Limb (tissue), 2 donors: Measurements from ENCODE around the gene RSBN1L.
A peak's percentile ranks its signal among the peaks of the same experiment; 100 is the strongest.
"Not testable (repeated sequence)": the region's sequence is repeated elsewhere in the genome, so short reads cannot be mapped to it uniquely, and the experiment has no call there.

Source experiments
- DNase-seq, 2 donors: peaks; one replicate each; pipeline ENCODE4 v3.0.0-alpha.2; 2016; ENCODE audit errors: extremely low spot score in 2 of 2

RSBN1L gene

GRCh38 chr7:77696057-77696642, at the start of gene RSBN1L:
TSS of gene RSBN1L (plus strand) at chr7:77696459. CDS start at chr7:77696470, 11 bp downstream.
- DNase-seq = peak; percentile 98 to 99

- no peak for DNase-seq
Measured at GRCh38 chr7:77648742-77649338, 47.4 kb upstream of the RSBN1L start.

DNA sequence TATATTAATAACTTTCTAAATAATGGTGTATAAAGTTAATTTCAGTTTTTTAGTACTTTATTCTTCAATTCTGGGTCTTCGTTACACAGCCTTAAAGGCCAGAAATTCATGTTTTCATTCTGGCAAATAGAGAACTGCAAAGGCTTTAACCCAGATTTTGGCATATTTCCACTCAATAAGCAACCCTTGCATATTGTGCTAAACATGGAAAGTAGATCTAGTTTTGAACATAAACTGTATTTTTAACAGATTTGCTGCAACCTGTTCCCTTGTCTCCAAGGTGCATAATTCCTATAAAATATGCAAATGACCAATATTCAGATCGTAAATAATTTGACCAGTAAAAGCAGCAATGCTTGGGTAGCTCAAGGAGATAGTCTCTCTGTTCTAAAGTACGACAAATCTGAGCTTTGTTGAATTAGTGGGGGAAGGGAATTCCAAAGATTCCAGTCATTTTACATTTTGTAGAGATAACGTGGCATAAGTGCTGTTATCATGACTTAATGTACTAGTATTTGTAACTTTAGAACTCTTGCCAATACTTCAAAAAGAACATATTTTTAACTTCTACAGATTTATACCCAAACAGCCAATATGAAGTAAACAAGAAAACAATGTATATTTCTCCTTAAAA, 46.4 kb upstream of the RSBN1L start:
- DNase-seq = no peak

- DNase-seq = peak in 1 of 2 donors; percentile 55
Measured at GRCh38 chr7:77651575-77652162, 44.6 kb upstream of the RSBN1L start.

DNA sequence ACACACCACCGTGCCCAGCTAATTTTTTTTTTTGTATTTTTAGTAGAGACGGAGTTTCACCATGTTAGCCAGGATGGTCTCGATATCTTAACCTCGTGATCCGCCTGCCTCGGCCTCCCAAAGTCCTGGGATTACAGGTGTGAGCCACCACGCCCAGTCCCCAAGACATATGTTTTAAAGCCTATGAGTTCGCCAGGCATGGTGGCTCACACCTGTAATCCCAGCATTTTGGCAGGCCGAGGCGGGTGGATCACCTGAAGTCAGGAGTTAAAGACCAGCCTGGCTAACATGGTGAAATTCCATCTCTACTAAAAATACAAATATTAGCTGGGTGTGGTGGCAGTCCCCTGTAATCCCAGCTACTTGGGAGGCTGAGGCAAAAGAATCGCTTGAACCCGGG, 43.4 kb upstream of the RSBN1L start:
- DNase-seq = not testable (repeated sequence)

GRCh38 chr7:77653572-77653971, 42.7 kb upstream of the RSBN1L start:
- DNase-seq = no peak

- no peak for DNase-seq
Measured at GRCh38 chr7:77655356-77655755, 40.9 kb upstream of the RSBN1L start.

- DNase-seq = no peak
Measured at GRCh38 chr7:77655836-77656455, 40.3 kb upstream of the RSBN1L start.

DNA sequence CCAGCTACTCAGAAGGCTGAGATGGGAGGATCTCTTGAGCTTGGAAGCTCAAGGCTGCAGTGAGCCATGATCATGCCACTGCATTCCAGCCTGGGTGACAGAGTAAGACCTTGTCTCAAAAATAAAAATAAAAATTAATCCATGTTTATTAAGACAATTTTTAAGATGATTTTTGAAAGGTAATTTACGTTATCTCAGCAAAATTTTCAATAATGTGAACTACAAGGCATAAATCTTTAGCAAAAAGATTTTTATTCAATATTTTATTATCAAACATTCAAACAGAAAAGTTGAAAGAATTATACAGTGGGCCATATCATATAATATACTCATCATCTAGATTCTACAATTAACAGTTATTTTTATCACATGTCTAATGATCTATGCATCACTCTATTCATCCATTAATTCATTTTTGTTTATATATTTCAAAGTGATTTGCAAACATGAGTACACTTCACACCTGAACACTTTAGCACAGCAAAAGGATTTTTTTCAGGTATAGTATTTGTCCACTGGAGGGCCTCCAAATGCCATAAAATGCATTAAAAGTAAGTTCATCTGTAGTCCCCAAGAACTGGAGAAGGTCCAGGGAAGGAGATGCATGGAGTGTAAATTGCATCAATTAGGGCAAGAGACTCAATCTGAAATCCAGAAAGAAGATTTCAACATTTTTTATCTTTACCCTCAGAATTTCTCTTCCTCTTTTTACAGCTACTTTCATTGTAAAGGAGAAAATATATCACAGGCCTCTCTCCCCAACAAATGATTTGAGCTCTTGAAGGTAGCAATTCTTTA, 38.6 kb upstream of the RSBN1L start:
- peak in 1 of 2 donors; percentile 38 for DNase-seq

- no peak for DNase-seq
Measured at GRCh38 chr7:77658928-77659327, 37.3 kb upstream of the RSBN1L start.

DNA sequence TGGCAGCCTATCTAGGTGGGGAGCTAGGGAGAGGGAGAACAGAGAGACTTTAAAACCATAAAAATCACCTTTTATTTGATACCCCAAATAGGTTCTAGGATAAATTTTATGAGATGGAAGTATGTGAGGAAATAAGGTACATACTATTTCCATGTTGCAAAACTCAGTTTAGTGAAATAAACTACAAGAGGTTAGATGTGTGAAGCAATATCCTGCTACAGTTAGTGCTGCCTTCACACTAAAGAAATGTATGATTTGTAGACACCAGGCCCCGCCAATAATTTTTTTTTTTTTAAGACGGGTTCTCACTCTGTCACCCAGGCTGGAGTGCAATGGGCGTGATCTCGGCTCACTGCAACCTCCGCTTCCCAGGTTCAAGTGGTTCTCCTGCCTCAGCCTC, 34.4 kb upstream of the RSBN1L start:
- no peak for DNase-seq

- no peak for DNase-seq
Measured at GRCh38 chr7:77662869-77663268, 33.4 kb upstream of the RSBN1L start.

DNA sequence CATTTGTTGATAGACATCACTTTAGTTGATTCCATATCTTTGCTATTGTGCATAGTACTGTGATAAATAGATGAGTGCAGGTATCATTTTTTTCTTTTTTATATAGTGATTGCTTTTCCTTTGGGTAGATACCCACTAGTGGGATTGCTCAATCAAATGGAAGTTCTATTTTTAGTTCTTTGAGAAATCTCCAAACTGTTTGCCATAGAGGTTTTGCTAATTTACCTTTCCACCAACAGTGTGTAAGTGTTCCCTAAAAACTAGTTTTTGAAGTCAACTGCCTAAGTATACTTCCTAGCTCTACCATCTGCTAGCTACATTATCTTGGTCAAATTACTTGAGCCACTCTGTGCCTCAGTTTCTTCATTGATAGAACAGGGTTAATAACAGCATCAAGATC, 31.5 kb upstream of the RSBN1L start:
- no peak for DNase-seq

DNA sequence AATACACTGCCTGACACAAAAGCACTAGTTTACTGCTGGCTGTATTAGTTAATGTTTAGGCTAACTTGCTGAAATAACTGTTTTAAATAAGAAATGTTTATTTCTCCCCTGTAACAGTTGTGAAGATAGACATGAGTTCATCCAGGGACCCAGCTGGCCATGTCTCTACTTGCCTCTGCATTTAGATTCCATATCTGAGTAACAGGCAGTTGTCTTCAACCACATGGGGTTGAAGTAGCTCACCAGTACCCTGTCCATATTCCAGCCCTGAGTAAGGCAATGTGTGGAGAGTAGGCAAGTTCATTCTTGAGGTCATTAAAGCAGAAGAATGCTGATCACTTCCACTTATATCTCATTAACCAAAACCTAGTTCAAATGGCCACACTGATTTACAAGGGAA, 31.1 kb upstream of the RSBN1L start:
- no peak for DNase-seq

- DNase-seq = no peak
Measured at GRCh38 chr7:77667459-77668086, 28.7 kb upstream of the RSBN1L start.

DNA sequence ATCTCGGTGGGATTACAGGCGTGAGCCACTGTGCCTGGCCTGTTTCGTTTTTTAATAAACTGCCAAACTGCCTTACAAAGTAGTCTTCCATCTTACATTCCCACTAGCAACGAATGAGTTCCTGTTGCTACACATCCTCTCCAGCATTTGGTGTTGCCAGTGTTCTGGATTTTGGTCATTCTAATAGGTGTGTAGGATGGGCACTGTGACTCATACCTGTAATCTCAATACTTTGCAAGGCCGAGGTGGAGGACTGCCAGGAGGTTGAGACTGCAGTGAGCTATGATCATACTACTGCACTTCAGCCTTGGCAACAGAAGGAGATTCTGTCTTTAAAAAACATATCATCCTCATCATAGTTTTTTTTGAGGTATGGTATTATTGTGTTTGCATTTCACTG, 21.4 kb upstream of the RSBN1L start:
- no peak for DNase-seq

DNA sequence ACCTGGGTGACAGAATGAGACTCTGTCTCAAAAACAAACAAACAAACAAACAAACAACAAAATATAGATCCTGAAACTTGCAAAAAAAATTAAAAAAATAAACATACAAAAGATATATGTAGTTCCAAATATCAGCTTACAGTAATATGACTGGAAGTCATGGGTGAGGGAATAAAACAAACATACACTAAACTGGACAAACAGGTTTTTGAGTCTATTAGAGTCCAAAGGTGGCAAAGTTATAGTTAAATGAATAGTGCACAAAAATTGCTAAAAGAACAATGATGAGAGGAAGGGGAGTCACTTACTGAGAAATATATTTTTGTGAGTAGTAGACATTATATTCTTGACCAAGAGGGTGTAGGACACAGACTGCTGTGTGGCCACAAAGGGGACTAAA, 16.7 kb upstream of the RSBN1L start:
- DNase-seq = no peak

DNA sequence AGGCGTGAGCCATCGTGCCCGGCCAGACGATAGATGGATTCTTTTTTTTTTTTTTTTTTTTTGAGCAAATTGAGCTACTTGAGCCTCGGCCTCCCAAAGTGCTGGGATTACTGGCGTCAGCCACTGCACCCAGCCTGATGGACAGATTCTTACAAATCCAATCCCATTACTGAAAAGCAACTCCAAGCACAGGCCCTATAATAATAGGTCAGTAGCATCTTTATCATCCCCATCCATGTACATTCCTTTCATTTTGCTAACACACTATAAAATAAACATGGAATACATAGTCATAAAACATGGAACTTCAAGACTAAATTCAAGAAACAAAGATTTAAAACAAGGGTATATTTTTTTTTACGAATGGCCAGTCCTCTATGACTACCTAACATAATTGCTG, 16.0 kb upstream of the RSBN1L start:
- DNase-seq = no peak

DNA sequence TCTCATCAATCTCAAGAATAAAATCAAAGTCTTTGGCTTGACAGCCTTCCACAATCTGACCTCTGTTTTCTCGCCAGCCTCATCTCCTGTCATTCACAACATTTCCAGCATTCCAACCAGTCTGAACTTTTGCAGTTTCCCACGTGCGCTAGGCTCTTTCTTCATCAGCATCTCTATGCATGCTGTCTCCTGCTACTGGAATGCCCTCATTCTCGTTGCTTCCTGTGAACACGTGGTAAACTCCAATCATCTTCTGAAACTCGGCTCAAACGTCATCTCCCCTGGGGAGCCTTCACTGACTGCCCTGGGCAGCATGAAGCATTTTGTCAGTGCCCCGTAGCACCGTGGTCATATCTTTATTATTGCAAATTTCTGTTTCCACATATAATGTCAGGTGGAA, 12.2 kb upstream of the RSBN1L start:
- DNase-seq = peak in 1 of 2 donors; percentile 38

DNA sequence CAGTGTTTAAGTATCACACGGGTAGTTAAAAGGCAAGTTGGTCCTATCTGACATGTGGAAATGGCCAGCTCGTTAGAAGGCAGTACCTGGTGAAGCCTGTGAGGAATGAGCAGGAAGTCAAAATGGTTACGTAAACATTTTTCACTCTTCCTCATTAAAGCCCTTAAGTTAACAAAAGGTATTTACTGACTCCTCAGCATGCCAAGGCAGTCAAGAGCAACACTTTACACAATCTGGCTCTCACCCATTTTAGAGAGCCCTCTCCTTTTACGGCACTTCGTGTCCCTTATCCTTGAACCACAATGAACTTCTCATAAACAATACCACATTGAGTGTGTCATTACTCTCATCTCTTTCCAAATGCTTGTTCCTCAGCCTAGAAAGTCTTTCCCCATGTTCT, 11.0 kb upstream of the RSBN1L start:
- no peak for DNase-seq
